ENCODE results near the gene SNX30.

Gene SNX30

GRCh38 chr9:112757282-112757883 lies 6.8 kb downstream of the SNX30 start:
- Histone ChIP-seq H3K9me3 (ENCODE audit: low read length) (no peaks in the 10 kb centered on the region), H3K27ac (ENCODE audit: low read depth, low read length, poor library complexity, severe bottlenecking) (no peak overlapping the region), H3K4me2 (ENCODE audit: low read length) (no peak overlapping the region), H3K4me3 (ENCODE audit: low read depth, low read length, poor library complexity, severe bottlenecking) (no peak overlapping the region), H3K36me3 (ENCODE audit: insufficient read depth, low read length) (no peaks in the 10 kb centered on the region), H3K27me3 (ENCODE audit: insufficient read depth, low read length) (no peaks in the 10 kb centered on the region), H3F3A (ENCODE audit: insufficient read depth, low read length) (no peaks in the 10 kb centered on the region), H3K4me1 (ENCODE audit: insufficient read depth, low read length, severe bottlenecking) (peaks cover 20% of the 10 kb centered on the region), H2AFZ (ENCODE audit: low read length) (no peak overlapping the region), H3K9me2 (ENCODE audit: low read depth, low read length) (no peaks in the 10 kb centered on the region), H3K9ac (ENCODE audit: low read length) (no peak overlapping the region), H4K20me1 (ENCODE audit: insufficient read depth, low read length) (no peaks in the 10 kb centered on the region), H3K79me2 (ENCODE audit: insufficient read depth, low read length) (peaks cover 13% of the 10 kb centered on the region)
- TF ChIP-seq EZH2 (IDR thresholded peaks at IDR 0.05; ENCODE audit: borderline replicate concordance, low read length) (no peak), CTCF (IDR thresholded peaks at IDR 0.05; ENCODE audit: low read length) (no peak)

- no peaks in the 10 kb centered on the region for H3F3A ChIP-seq (ENCODE audit: insufficient read depth, low read length)
- no peaks in the 10 kb centered on the region for H4K20me1 ChIP-seq (ENCODE audit: insufficient read depth, low read length)
- no peak overlapping the region for H3K4me2 ChIP-seq (ENCODE audit: low read length)
- no peak overlapping the region for H2AFZ ChIP-seq (ENCODE audit: low read length)
- H3K36me3 ChIP-seq (ENCODE audit: insufficient read depth, low read length): no peaks in the 10 kb centered on the region
- H3K9me3 ChIP-seq (ENCODE audit: low read length): no peaks in the 10 kb centered on the region
- no peak overlapping the region for H3K27ac ChIP-seq (ENCODE audit: low read depth, low read length, poor library complexity, severe bottlenecking)
- H3K4me3 ChIP-seq (ENCODE audit: low read depth, low read length, poor library complexity, severe bottlenecking): no peak overlapping the region
- H3K4me1 ChIP-seq (ENCODE audit: insufficient read depth, low read length, severe bottlenecking): peaks cover 17% of the 10 kb centered on the region
- no peaks in the 10 kb centered on the region for H3K27me3 ChIP-seq (ENCODE audit: insufficient read depth, low read length)
- TF ChIP-seq CTCF (IDR thresholded peaks at IDR 0.05; ENCODE audit: low read length): no peak
- TF ChIP-seq EZH2 (IDR thresholded peaks at IDR 0.05; ENCODE audit: borderline replicate concordance, low read length): no peak
- no peaks in the 10 kb centered on the region for H3K9me2 ChIP-seq (ENCODE audit: low read depth, low read length)
- H3K9ac ChIP-seq (ENCODE audit: low read length): no peak overlapping the region
- H3K79me2 ChIP-seq (ENCODE audit: insufficient read depth, low read length): peaks cover 9% of the 10 kb centered on the region
These were observed 7.4 kb downstream of the SNX30 start for GRCh38 chr9:112757940-112758339.

- Histone ChIP-seq H2AFZ (ENCODE audit: low read length) (no peak overlapping the region), H3K9me3 (ENCODE audit: low read length) (no peaks in the 10 kb centered on the region), H3F3A (ENCODE audit: insufficient read depth, low read length) (no peaks in the 10 kb centered on the region), H3K4me1 (ENCODE audit: insufficient read depth, low read length, severe bottlenecking) (peaks cover 8% of the 10 kb centered on the region), H3K27ac (ENCODE audit: low read depth, low read length, poor library complexity, severe bottlenecking) (no peak overlapping the region), H3K4me2 (ENCODE audit: low read length) (no peak overlapping the region), H3K36me3 (ENCODE audit: insufficient read depth, low read length) (no peaks in the 10 kb centered on the region), H3K4me3 (ENCODE audit: low read depth, low read length, poor library complexity, severe bottlenecking) (no peak overlapping the region), H4K20me1 (ENCODE audit: insufficient read depth, low read length) (no peaks in the 10 kb centered on the region), H3K79me2 (ENCODE audit: insufficient read depth, low read length) (peaks cover 3% of the 10 kb centered on the region; the same call in 1 of the 2 replicates), H3K9me2 (ENCODE audit: low read depth, low read length) (no peaks in the 10 kb centered on the region), H3K27me3 (ENCODE audit: insufficient read depth, low read length) (no peaks in the 10 kb centered on the region), H3K9ac (ENCODE audit: low read length) (no peak overlapping the region)
- TF ChIP-seq CTCF (IDR thresholded peaks at IDR 0.05; ENCODE audit: low read length) (no peak), EZH2 (IDR thresholded peaks at IDR 0.05; ENCODE audit: borderline replicate concordance, low read length) (no peak)
These were observed 10.3 kb downstream of the SNX30 start for GRCh38 chr9:112760821-112761220.
